Activated naive CD4-positive, alpha-beta T cell treated with Interleukin-2 at 50 U/mL for 16 hours (primary cell): ENCODE measurements around the gene S100A11.

Experiments
- DNase-seq: peaks from one replicate; pipeline ENCODE4 v3.0.0-alpha.2; 2020

S100A11 gene

GRCh38 chr1:152038871-152039270, 2.1 kb upstream of the S100A11 start:
- DNase-seq, result no peak

GRCh38 chr1:152035539-152036266, 1.1 kb downstream of the S100A11 start:
- peak; percentile 14 for DNase-seq

GRCh38 chr1:152034654-152035538, 1.9 kb downstream of the S100A11 start:
- peak; percentile 67 for DNase-seq

- no peak for DNase-seq
Observed at GRCh38 chr1:152034324-152034653, 2.5 kb downstream of the S100A11 start.

- no peak for DNase-seq
Observed at GRCh38 chr1:152029929-152030211, 6.9 kb downstream of the S100A11 start.

- DNase-seq, result peak; percentile 12
Observed at GRCh38 chr1:152029144-152029928, 7.5 kb downstream of the S100A11 start.

GRCh38 chr1:152026895-152027294, 9.9 kb downstream of the S100A11 start:
- no peak for DNase-seq

GRCh38 chr1:152024223-152024622, 12.6 kb downstream of the S100A11 start:
- no peak for DNase-seq

- no peak for DNase-seq
Observed at GRCh38 chr1:152023221-152023620, 13.6 kb downstream of the S100A11 start.

GRCh38 chr1:152022474-152022873, 14.3 kb downstream of the S100A11 start:
- no peak for DNase-seq

- DNase-seq, result no peak
Observed at GRCh38 chr1:152021569-152021968, 15.2 kb downstream of the S100A11 start.

GRCh38 chr1:152020849-152021248, 16.0 kb downstream of the S100A11 start:
- DNase-seq, result no peak

GRCh38 chr1:152018537-152018936, 18.3 kb downstream of the S100A11 start:
- DNase-seq, result no peak

- DNase-seq, result no peak
Observed at GRCh38 chr1:152015766-152016165, 21.0 kb downstream of the S100A11 start.

GRCh38 chr1:152014943-152015342, 21.9 kb downstream of the S100A11 start:
- DNase-seq, result no peak

- DNase-seq, result peak; percentile 53
Observed at GRCh38 chr1:152013664-152014237, 23.1 kb downstream of the S100A11 start.

- no peak for DNase-seq
Observed at GRCh38 chr1:152009691-152010090, 27.1 kb downstream of the S100A11 start.

GRCh38 chr1:152007047-152007446, 29.8 kb downstream of the S100A11 start:
- DNase-seq, result no peak

GRCh38 chr1:152005360-152005912, 31.4 kb downstream of the S100A11 start:
- no peak for DNase-seq

- DNase-seq, result no peak
Observed at GRCh38 chr1:152003846-152004442, 32.9 kb downstream of the S100A11 start.

GRCh38 chr1:152002960-152003359, 33.8 kb downstream of the S100A11 start:
- no peak for DNase-seq
